ENCODE results near the gene DIABLO.

- TF ChIP-seq CTCF (IDR thresholded peaks at IDR 0.05; ENCODE audit: low read depth, low read length) (no peak), EZH2phosphoT487 (IDR thresholded peaks at IDR 0.05; ENCODE audit: low read depth) (no peak)
Observed at GRCh38 chr12:122199484-122200355, 26.1 kb downstream of the DIABLO start.

Data from OCI-LY3 (cell line).